ENCODE results near the gene KIAA0513. TPM values are rescaled to one million over a fixed set of nuclear protein-coding genes. Genes with fewer than 3 reads are reported as not detected.

Gene KIAA0513
- total RNA-seq, 4 donors from 2014 or later: 6.2 to 8.4 (median 7.5) TPM

GRCh38 chr16:85034591-85035433, 7.2 kb downstream of the KIAA0513 start:
- 83 to 84% methylated on average over 17 to 18 of the region's 18 CpGs for WGBS, 2 donors
- intact Hi-C loops (cut with DNase I): no loop called here
- Histone ChIP-seq H3K27ac (no peak overlapping the region), H3K4me3 (replicated peaks in 1 of 3) (no peak overlapping the region), H3K36me3 (no peaks in the 10 kb centered on the region), H3K27me3 (no peaks in the 10 kb centered on the region), H3K4me1 (no peaks in the 10 kb centered on the region), H3K9me3 (no peaks in the 10 kb centered on the region)
- TF ChIP-seq POLR2A (IDR thresholded peaks at IDR 0.05): no peak
- no peak for TF ChIP-seq CTCF (IDR thresholded peaks at IDR 0.05)
- no peak for DNase-seq

GRCh38 chr16:85036236-85037049, 8.8 kb downstream of the KIAA0513 start:
- Histone ChIP-seq H3K9me3 (no peaks in the 10 kb centered on the region), H3K4me3 (replicated peaks in 1 of 3) (no peak overlapping the region), H3K36me3 (no peaks in the 10 kb centered on the region), H3K27ac (no peak overlapping the region), H3K4me1 (no peaks in the 10 kb centered on the region), H3K27me3 (no peaks in the 10 kb centered on the region)
- no peak for DNase-seq
- intact Hi-C loops (cut with DNase I): no loop called here
- TF ChIP-seq POLR2A (IDR thresholded peaks at IDR 0.05): no peak
- no peak for TF ChIP-seq CTCF (IDR thresholded peaks at IDR 0.05)
- 89% methylated on average over 15 of the region's 15 CpGs for WGBS, 2 donors

GRCh38 chr16:85037050-85037410, 9.4 kb downstream of the KIAA0513 start:
- WGBS, 2 donors: 89 to 91% methylated on average over 7 of the region's 7 CpGs
- Histone ChIP-seq H3K9me3 (no peaks in the 10 kb centered on the region), H3K4me3 (replicated peaks in 1 of 3) (no peak overlapping the region), H3K27me3 (no peaks in the 10 kb centered on the region), H3K27ac (no peak overlapping the region), H3K4me1 (no peaks in the 10 kb centered on the region), H3K36me3 (no peaks in the 10 kb centered on the region)
- DNase-seq: no peak
- intact Hi-C loops (cut with DNase I): no loop called here
- TF ChIP-seq CTCF (IDR thresholded peaks at IDR 0.05): no peak
- no peak for TF ChIP-seq POLR2A (IDR thresholded peaks at IDR 0.05)

GRCh38 chr16:85037721-85038120, 10.1 kb downstream of the KIAA0513 start:
- Histone ChIP-seq H3K27ac (no peak overlapping the region), H3K27me3 (no peaks in the 10 kb centered on the region), H3K36me3 (no peaks in the 10 kb centered on the region), H3K4me3 (replicated peaks in 1 of 3) (no peak overlapping the region), H3K9me3 (no peaks in the 10 kb centered on the region), H3K4me1 (no peaks in the 10 kb centered on the region)
- no peak for TF ChIP-seq POLR2A (IDR thresholded peaks at IDR 0.05)
- TF ChIP-seq CTCF (IDR thresholded peaks at IDR 0.05): no peak
- WGBS, 2 donors: 87 to 88% methylated on average over 5 of the region's 5 CpGs
- intact Hi-C loops (cut with DNase I): no loop called here
- DNase-seq: no peak

- no peaks in the 10 kb centered on the region for H3K36me3 ChIP-seq
- no peaks in the 10 kb centered on the region for H3K27me3 ChIP-seq
- intact Hi-C loops (cut with DNase I): no loop called here
- H3K27ac ChIP-seq: no peak overlapping the region
- H3K9me3 ChIP-seq: no peaks in the 10 kb centered on the region
- H3K4me1 ChIP-seq: no peaks in the 10 kb centered on the region
- H3K4me3 ChIP-seq (replicated peaks in 1 of 3): no peak overlapping the region
- TF ChIP-seq POLR2A (IDR thresholded peaks at IDR 0.05): no peak
- TF ChIP-seq CTCF (IDR thresholded peaks at IDR 0.05): no peak
- DNase-seq: no peak
- 81 to 91% methylated on average over 6 of the region's 6 CpGs for WGBS, 2 donors
Observed at GRCh38 chr16:85040685-85041084, 13.1 kb downstream of the KIAA0513 start.

All from thyroid gland (tissue), 4 donors.